Epithelial cell of prostate (primary cell): Measurements from ENCODE around the gene TCEANC2.

Source experiments
- DNase-seq: peaks from one replicate; pipeline ENCODE4 v3.0.0-alpha.2; 2011; ENCODE audit warnings: low read depth, low spot score
- H3K27ac ChIP-seq: fragments of 450-650 bp; 2 replicates; pipeline ENCODE4 v1.5.1; 2017; ENCODE audit warnings: mild to moderate bottlenecking

The TCEANC2 gene

DNA sequence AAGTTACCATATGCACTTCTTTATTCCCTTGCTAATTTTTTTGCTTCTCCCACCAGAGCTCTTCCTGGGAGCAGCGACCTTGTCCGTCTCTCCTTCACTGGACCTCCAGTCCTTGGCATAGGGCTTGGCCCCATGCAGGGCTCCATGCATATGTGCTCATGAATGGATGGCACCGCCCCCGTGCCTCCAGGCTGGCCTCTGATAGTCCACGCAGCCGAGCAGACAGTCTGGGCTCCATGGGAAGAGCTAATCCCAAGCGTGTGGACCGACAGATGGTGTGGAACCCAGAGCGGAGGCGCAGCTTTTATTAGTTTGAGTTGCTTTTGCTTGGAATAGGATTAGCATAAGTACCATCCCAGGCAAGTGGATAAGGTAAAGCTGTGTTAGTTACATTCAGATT, 57.6 kb downstream of the TCEANC2 start:
- H3K27ac ChIP-seq, result no peak overlapping the region
- DNase-seq, result no peak

DNA sequence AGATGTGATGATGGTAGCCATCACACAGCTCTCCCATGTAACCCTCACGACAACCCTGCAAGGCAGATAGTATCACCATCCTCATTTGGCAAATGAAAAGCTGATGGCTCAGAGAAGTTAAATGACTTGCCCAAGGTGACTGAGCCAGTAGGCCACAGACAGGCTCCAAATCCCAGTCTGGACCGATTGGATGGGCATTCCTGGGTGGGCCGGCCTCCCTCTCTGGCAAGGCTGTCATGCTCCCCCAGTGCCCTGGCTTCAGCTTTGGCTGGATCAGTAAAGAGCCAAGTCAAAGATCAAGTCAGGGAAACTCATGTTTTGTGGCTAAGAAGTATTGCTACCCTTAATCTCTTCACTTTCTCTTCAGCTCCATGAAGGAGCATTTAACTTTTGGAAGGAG, 58.2 kb downstream of the TCEANC2 start:
- H3K27ac ChIP-seq, result no peak overlapping the region
- DNase-seq, result no peak

DNA sequence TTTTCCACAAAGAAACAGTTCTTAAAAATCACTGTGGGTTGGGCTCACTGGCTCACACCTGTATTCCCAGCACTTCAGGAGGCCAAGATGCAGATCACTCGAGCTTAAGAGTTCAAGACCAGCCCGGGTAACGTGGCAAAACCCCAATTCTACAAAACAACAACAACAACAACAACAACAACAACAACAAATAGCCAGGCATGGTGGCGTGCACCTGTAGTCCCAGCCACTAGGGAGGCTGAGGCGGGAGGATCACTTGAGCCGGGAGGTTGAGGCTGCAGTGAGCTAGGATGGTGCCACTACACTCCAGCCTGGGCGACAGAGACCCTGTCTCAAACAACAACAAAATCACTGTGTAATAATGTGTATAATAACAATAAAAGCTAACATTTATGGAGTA, 58.6 kb downstream of the TCEANC2 start:
- H3K27ac ChIP-seq, result no peak overlapping the region
- DNase-seq, result no peak

DNA sequence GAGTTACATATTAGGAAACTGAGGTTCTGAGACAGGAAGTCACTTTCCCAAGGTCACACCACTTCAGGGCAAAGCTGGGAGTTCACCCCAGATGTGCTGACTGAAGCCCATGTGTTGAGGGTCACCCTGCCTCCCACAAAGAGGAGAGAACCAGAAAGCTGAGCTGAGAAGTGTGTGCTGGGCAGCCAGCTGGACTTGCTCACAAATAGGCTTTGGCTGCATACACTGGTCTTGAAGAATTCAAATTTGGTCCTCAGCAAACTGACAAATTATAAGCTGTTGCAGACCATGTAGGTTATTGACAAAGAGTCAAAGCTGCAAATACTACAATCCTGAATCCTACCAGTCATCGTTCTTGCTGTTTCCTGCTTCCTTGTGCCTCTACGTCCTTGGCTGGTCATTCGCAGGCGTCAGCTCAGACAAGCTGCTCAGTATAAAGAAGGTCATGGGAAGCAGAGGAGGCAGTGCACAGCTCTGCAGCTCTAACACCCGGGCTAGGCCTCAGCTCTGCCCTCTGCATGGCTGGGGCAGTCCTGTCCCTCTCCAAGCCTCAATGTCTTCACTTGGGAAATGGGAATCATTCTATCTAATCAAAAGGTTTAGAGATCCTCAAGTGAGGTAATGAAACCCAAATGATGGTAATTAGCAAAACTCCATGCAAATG, 59.4 kb downstream of the TCEANC2 start:
- DNase-seq, result no peak
- no peak overlapping the region for H3K27ac ChIP-seq

DNA sequence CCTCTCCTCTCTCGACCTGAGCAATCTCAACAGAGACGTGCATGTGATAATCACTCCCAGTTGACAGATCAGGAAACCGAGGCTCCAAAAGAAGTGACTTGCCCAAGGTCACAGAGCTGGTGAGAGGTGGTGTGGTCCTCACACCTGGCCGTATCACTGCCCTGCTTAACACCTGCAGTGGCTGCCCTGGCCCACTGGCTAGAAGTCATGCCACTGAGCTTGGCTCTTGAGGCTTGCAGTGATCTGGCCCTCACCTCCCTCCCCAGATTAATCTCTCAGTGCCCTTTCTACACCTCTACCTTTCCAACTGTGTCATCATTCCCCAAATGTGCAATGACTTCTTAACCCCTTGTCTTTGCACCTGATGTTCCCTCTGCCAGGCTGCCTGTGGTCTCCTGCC, 60.6 kb downstream of the TCEANC2 start:
- no peak overlapping the region for H3K27ac ChIP-seq
- DNase-seq, result no peak

DNA sequence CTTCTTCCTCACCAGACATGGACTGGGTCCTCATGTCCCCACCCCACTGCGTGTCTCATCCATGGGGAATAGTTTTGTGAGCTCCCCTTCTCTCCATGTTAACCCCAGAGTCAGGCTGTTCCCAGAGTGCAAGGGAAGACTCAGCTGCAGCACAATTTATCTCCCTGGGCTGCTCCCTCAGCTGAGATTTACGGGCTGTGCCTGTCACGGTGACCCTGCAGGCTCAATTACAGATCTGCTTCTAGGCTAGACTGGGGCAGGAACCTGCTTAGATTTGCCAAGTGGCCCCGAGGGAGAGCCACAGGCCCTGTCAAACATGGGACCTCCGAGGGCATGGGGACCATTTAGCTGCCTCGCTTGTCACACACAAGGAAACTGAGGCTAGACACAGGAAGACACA, 61.5 kb downstream of the TCEANC2 start:
- H3K27ac ChIP-seq, result no peak overlapping the region

DNA sequence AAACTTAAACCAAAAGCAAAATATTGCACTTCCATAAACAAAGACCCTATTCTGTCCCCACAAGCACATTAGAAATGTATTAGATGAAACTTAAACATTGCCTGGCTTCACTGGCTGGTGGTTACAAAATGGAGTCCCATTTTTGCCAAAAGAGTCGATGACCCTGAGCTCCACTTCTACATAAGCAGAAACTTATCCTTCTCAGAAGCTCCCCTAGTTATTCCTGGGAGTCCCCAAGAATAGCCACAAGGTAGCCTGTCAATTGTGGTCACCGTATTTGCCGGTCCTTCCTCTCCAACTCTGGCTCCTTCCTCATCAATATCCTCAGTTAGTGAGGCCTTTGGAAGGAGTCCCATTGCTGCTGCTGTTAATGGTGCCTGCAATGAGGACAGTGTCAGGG, 62.1 kb downstream of the TCEANC2 start:
- no peak overlapping the region for H3K27ac ChIP-seq
- no peak for DNase-seq

More for the DNA sequence above, 61.5 kb downstream of the TCEANC2 start:
- no peak for DNase-seq

DNA sequence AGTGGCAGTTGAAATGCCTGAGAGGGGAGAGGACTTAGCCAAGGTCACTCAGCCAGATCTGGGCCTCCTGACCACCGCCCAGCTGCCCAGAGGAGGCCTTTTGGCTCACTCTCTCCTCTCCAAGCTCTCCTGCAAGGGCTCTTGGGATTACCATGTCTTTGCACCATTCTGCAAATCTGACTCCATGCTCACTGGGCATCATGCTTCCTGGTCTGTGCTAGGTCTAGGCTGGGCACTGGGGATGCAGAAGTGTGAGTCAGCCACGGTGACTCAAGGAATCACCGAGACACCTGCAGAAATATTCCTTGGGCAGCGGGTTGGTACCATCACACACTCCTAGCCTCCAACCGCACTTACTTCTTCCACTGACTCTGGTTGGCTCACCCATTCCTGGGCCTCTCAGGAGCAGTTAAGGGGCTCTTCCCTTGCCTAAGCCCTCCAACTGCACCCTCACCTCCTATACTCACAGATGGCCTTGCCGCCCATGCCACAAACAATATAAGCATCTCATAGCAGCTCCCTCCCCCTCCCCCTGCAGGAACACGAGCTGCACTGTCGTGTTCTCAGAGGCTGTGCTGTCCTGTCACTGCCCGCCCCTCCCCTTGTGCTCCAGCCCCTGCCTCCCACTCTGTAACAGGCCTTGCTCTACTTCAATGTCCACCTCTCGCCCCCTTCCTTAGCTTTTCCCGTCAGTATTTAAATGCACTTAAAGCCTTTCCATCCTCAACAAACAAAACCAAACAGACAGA, 64.6 kb downstream of the TCEANC2 start:
- DNase-seq, result peak; percentile 48
- no peak overlapping the region for H3K27ac ChIP-seq

DNA sequence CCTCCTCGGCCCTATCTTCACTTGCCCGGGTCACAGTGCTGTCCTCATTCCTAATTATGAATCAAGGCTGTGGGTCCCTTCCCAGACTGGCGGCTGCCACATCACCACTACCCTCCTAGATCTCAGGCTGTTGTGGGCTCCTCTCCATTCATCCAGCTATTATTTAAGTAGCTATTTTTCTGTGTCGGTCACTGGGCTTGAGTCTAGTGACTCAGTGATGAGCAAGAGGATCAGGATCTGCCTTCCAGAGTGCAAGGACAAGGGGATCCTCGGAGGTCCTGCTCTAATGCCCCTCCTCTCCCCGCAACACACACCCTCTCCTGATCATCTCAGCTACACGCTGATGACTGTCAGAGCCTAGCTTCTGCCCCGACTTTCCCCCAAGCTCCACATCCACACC, 65.3 kb downstream of the TCEANC2 start:
- no peak for DNase-seq
- no peak overlapping the region for H3K27ac ChIP-seq

DNA sequence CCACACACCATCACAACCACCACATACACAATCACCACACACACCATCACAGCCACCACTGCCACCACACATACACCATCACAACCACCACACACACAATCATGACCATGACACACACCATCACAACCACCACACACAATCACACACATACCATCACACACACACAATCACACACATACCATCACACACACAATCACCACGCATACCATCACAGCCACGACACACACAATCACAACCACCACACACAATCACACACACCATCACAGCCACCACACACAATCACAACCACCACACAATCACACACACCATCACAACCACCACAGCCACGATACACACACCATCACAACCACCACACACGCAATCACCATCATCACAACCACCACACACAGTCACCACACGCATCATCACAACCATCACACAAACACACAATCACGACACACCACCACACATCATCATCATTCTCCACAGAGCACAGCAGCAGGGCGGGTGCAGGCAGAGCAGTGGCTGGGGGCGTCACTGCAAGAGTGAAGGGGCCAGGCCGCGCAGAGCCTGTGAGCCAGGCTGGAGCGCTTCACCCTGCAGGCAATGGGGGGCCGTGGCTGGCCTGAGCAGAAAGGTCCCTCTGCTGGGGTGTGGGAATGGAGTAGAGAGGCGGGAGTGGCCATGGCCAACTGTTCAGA, 66.8 kb downstream of the TCEANC2 start:
- no peak overlapping the region for H3K27ac ChIP-seq
- no peak for DNase-seq

DNA sequence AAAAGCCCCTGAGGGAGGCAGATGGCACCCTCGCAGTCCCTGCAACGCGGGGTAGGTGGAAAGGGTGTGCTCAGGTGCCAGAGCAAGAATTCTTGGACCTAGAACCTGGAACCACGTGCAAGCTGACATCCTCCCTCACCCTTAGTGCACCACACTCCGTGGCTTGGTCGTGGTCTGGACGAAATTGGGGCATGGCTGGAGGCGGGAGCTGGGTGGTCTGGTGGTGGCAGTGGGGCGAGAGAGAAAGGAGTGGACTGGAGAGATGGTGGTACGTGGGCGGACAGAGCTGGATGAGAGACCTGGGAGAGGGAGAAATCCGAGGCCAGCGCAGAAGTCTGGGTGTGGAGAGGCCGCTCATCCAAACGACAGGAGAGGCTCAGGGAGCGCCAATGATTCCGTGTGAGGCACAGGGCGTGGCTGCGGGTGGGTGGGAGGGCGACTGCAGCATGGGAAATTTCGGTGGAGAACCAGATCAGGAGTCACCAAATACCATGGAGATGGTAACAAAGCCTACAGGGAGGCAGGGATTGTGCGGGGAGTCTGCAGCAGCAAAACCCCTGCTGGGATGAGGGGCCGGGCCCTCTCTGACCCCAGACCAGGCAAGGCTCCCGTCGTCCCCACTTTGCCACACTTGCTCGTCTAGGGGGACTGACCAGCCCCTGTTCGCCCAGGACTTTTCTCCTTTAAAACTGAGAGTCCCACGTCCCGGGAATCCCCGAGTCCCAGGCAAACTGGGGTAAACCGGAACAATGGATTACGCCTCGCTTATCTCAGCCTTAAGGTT, 67.5 kb downstream of the TCEANC2 start:
- H3K27ac ChIP-seq, result no peak overlapping the region
- no peak for DNase-seq

DNA sequence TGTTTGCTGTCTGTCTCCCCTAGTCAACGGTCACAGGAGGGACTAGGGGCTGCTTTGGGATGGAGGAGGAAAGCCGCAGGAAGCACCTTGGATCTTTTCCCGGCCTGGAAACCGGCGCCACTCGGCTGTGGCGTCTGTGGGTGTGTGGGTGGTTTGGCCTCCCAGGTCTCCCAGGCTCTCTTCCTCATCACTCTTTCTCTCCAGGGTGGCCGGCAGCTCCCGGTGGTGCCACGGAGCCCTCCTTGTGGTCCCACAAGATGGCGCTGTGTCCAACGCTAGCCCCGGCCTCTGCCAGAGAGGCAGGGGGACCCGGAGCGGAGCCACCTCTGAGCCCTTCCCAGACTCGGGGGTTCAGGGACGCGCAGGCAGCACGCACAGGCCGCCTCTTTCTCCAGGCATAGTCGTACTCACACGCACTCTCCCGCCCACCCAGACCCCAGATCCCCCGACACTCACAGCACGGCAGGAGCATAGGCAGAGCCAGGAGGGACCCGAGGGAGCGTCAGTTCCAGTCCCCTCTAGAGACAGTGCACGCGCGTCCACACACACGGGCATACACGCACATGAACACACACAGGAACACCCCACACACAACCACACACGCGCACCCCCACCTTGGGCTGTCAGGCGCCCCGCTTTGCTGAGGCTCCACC, 68.2 kb downstream of the TCEANC2 start:
- no peak for DNase-seq

DNA sequence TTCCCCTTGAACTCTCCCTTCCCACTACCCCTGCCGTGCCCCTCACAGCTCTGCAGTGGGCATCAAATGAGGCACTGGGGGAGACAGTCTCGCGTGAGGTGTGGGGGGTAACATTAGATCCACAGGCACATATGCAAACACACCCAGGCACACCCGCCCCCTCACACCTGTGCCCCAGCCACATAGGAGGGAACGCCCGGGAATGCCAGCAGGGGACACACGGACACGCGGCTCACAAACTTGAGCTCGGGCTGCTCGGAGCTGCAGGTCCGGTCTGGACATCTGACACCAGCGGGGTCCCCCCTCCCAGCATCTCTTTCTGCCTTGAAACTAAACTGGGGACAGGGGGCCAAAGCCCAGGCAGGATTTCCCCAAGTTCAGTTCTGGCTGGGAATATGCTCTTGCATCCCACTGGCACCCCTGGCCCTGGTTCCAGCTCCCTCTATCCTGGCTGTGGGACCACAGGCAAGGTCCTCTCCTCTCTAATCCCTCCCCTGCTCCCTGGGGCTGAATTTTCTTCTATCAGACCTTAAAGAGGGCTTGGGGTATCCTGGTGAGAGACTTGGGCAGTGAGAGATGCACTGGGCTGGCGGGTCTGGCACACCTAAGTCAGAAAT, 68.8 kb downstream of the TCEANC2 start:
- H3K27ac ChIP-seq, result no peak overlapping the region
- no peak for DNase-seq

More for the DNA sequence above, 68.2 kb downstream of the TCEANC2 start:
- no peak overlapping the region for H3K27ac ChIP-seq

DNA sequence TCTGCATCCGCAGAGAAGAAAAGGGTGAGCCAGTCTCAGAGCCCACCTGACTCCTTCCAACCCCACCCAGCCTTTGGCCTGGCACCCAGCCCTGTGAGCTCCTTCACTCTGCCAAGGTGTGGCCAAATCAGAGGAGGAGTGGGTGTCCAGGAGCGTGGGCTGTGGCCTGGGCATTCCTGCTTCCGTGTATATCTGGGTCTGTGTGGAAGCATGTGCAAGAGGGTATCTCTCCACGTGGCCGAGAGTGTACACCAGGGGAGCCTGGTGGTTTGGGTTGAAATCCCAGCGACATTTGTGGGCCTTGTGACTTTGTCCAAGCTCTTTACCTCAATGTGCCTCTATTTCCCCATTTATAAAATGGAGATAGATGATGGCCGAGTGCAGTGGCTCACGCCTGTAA, 69.6 kb downstream of the TCEANC2 start:
- no peak for DNase-seq
- H3K27ac ChIP-seq, result no peak overlapping the region

DNA sequence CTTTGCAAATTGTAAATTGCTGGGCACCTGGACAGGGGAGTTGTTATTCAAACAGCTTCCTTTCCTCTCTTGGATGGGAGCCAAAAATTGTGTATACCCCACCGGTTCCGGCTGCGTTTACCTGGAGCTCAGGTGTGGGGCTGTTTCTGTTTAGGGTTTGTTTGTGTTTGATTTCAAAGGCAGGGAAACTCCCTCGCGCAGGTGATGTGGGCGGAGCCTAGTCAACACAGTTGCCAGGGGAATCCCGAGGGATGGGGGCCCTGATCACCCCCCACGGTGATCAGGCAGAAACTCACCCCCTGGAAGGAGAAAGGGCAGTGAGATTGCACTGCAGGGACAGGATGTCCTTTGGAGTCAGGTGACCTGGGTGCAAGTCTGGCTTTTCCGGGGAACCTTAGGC, 71.1 kb downstream of the TCEANC2 start:
- no peak overlapping the region for H3K27ac ChIP-seq
- DNase-seq, result no peak

DNA sequence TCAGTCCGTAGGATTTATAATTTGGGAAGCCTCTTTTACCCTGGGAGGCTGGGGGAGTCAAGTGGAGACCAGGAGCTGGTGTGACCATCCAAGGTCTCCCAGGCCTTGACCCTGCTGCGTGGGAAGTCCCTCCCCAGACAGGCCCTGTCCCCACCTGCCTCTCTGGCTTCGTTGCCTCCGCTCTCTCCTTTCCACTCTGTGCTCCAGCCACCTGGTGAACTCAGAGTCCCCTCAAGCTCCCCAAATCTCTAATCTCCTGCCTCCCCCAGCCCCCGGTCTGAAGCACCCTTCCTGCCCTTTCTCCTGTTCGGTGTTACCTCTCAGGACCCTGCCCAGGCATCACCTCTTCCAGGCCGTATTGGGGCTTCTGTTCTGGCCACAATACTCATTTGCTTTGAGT, 71.5 kb downstream of the TCEANC2 start:
- H3K27ac ChIP-seq, result no peak overlapping the region
- DNase-seq, result no peak

DNA sequence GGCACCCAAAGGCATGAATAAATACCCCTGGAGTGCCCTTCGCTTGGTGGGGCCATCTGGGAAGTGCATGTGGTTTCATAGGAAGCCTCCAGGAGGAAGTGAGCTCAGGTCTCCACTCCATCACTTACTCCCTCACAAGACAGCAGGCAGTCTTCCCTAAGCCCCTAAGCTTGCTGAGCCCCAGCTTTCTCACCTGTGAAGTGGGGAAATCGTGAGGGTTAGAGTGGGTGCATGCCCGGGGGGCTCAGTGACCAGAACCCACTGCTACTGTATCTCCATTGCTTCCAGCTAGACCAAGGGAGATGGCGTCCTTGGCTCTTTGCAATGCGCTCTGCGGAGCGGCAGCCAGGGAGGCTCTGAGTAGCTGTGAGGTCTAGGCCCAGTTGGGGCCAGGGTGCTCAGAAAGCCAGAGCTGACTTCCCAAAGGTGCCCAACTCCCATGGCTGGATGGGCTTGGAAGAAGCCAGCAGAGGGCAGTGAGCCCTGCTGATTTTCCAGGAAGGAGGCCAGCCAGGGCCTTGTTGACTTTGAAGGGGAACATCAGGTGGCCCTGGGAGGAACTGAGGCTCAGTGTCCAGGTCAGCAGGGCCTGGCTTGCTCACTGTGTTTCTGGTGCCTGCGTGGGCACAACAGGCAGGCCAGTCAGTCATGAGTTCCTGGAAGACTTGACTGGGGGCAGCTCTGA, 72.1 kb downstream of the TCEANC2 start:
- H3K27ac ChIP-seq, result no peak overlapping the region
- no peak for DNase-seq

DNA sequence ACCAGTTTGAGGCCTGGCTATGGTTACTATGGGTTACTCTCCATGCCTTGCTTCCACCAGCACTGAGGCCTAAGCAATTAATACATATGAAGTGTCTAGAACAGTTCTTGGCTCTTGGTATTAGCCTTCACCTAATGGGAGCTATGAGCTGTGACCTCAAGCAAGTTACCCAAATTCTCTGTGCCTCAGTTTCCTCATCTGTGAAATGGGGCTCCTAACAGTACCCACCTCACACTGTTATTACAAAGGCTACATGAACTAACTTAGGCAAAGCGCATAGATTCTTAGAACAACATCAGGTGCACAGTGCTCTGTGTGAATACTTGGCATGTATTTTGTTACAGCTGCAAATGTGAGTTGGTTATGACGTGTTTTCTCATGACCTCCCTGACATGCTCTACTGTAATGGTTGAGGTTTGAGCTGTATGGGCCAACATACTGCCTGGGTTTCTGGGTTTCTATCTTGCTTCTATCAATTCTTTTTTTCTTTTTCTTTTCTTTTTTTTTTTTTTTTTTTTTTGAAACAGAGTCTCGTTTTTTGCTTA, 72.9 kb downstream of the TCEANC2 start:
- H3K27ac ChIP-seq, result no peak overlapping the region
- no peak for DNase-seq
